ENCODE results near the gene MXD3. TPM values are rescaled to one million over a fixed set of nuclear protein-coding genes. Genes with fewer than 3 reads are reported as not detected.
"Not testable (repeated sequence)": the region's sequence is repeated elsewhere in the genome, so short reads cannot be mapped to it uniquely, and the experiment has no call there.

MXD3 gene
- total RNA-seq, 1 experiment from 2014 or later: 15.8 TPM

GRCh38 chr5:177275883-177276282 lies 35.8 kb downstream of the MXD3 start:
- no peak for DNase-seq (ENCODE audit: extremely low read depth, low read depth)

GRCh38 chr5:177271113-177271512 lies 40.6 kb downstream of the MXD3 start:
- no peak for DNase-seq (ENCODE audit: extremely low read depth, low read depth)

GRCh38 chr5:177270653-177271052 lies 41.0 kb downstream of the MXD3 start:
- DNase-seq (ENCODE audit: extremely low read depth, low read depth): no peak

- DNase-seq (ENCODE audit: extremely low read depth, low read depth): no peak
Observed at GRCh38 chr5:177269976-177270375, 41.7 kb downstream of the MXD3 start.

- DNase-seq (ENCODE audit: extremely low read depth, low read depth): no peak
Observed at GRCh38 chr5:177269232-177269895, 42.3 kb downstream of the MXD3 start.

- DNase-seq (ENCODE audit: extremely low read depth, low read depth): no peak
Observed at GRCh38 chr5:177265395-177265794, 46.3 kb downstream of the MXD3 start.

- DNase-seq (ENCODE audit: extremely low read depth, low read depth): no peak
Observed at GRCh38 chr5:177264178-177264577, 47.5 kb downstream of the MXD3 start.

- no peak for DNase-seq (ENCODE audit: extremely low read depth, low read depth)
Observed at GRCh38 chr5:177261510-177261909, 50.2 kb downstream of the MXD3 start.

- no peak for DNase-seq (ENCODE audit: extremely low read depth, low read depth)
Observed at GRCh38 chr5:177260961-177261360, 50.7 kb downstream of the MXD3 start.

- DNase-seq (ENCODE audit: extremely low read depth, low read depth): not testable (repeated sequence)
Observed at GRCh38 chr5:177258711-177259110, 53.0 kb downstream of the MXD3 start.

Other genes starting within 250 kb of the MXD3 start
- 2.1 and 2.4 TPM in 2 replicates for gene FGFR4, start 225.0 kb downstream of the MXD3 start, total RNA-seq (2014; rRNA removed; shearing (Covaris generic))
- 42.7 and 49.1 TPM in 2 replicates for gene NSD1, start 178.1 kb downstream of the MXD3 start, total RNA-seq (2014; rRNA removed; shearing (Covaris generic))
- gene RAB24, start 8.2 kb downstream of the MXD3 start, total RNA-seq (2014; rRNA removed; shearing (Covaris generic)): 29.1 and 29.7 TPM in 2 replicates
- 192 and 236 TPM in 2 replicates for gene PRELID1, start 8.1 kb downstream of the MXD3 start, total RNA-seq (2014; rRNA removed; shearing (Covaris generic))
- 274 and 278 TPM in 2 replicates for gene LMAN2, start 39.8 kb upstream of the MXD3 start, total RNA-seq (2014; rRNA removed; shearing (Covaris generic))
- gene RGS14, start 46.0 kb upstream of the MXD3 start, total RNA-seq (2014; rRNA removed; shearing (Covaris generic)): 16.0 and 21.4 TPM in 2 replicates
- not detected in 2 replicates for gene SLC34A1, start 72.5 kb upstream of the MXD3 start, total RNA-seq (2014; rRNA removed; shearing (Covaris generic))
- not detected in 2 replicates for gene PFN3, start 88.8 kb upstream of the MXD3 start, total RNA-seq (2014; rRNA removed; shearing (Covaris generic))
- 10.9 and 12.8 TPM in 2 replicates for gene F12, start 97.7 kb upstream of the MXD3 start, total RNA-seq (2014; rRNA removed; shearing (Covaris generic))
- 37.8 and 38.3 TPM in 2 replicates for gene GRK6, start 114.8 kb upstream of the MXD3 start, total RNA-seq (2014; rRNA removed; shearing (Covaris generic))
- gene PRR7, start 134.9 kb upstream of the MXD3 start, total RNA-seq (2014; rRNA removed; shearing (Covaris generic)): 29.8 and 34.5 TPM in 2 replicates
- 53.1 and 59.3 TPM in 2 replicates for gene DBN1, start 161.7 kb upstream of the MXD3 start, total RNA-seq (2014; rRNA removed; shearing (Covaris generic))
- 24.3 and 25.0 TPM in 2 replicates for gene PDLIM7, start 185.7 kb upstream of the MXD3 start, total RNA-seq (2014; rRNA removed; shearing (Covaris generic))
- gene DOK3, start 197.9 kb upstream of the MXD3 start, total RNA-seq (2014; rRNA removed; shearing (Covaris generic)): 0.61 and 1.2 TPM in 2 replicates
- 88.9 and 95.6 TPM in 2 replicates for gene DDX41, start 205.1 kb upstream of the MXD3 start, total RNA-seq (2014; rRNA removed; shearing (Covaris generic))
- 15.5 and 20.8 TPM in 2 replicates for gene FAM193B, start 242.7 kb upstream of the MXD3 start, total RNA-seq (2014; rRNA removed; shearing (Covaris generic))

Data from NCI-H460 (cell line).